AG08396 (cell line): Measurements from ENCODE around the gene TNS3.

ENCODE experiments used
- DNase-seq: peaks from one replicate; pipeline ENCODE4 v3.0.0; 2012; ENCODE audit warnings: low spot score, mixed read lengths

Gene TNS3

DNA sequence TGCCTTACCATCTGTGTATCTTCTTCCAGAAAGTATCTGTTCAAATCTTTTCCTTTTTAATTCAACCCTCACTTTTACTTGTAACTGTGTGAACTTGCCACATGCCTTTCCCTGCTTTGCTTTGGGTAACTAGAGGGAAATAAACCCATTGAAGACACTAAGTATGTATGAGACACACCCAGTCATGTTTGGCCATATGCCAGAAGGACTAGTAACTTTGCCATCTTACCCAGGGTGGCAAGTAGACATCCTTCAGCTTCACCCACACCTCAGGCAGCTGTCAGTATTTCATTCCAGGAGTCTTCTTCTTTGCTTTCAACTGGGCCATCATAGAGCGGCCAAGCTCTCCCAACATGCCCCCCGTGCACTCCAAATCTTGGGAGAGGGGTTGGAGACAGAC, 323.1 kb downstream of the TNS3 start:
- DNase-seq: no peak

DNA sequence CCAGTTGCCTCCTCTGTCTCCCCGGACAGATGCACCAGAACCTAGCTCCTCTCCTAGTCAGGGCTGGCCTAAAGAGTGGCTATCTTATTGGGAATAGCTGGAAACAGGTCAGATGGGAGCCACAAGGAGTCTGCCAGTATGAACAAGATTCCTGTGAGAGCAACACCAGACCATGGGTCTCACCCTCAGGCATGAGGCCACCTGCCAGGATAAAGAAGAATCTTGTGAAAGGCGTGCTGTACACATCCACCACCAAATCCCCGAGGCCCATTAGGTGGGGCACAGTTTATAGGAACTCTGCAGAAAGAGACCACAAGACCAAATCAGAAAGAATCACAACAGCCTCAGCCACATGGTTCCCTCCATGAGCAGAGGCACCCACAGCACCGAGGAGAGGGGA, 325.9 kb downstream of the TNS3 start:
- DNase-seq: no peak

DNA sequence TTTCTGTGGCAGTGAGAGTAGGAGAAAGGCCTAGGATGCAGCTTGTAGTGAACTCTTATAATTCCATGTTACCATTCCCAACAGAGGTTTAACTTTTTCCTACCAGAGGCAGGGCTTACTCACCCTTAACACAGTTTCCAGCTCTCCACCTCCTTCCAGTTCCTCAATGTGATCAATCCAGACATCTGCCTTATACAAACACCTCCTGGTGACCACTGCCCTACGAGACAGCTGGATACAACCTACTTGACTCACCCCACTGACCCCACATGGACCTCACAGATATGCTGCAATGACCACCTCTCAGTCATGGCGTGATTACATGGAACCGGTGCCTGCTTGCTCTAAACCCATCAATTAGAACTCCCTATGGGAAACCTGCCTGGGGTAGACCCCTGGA, 326.5 kb downstream of the TNS3 start:
- no peak for DNase-seq

DNA sequence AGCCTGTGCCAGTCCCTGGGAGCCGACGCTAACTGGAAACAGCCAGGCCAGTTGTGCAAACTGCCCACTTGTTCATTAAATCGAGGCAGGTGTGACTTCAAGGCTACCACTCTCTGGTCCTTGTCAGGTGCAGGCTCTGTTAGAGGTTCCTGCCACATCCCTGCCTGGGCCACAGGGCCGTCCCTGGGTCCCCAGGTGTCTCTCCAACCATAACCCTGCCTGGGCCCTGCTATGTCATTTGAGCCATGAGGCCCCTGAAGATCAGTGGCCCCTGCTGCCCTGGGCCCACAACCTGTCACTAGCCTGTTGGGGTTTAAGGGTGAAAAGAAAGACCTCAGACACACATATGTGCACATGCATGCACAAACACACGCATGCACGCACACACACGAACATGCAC, 326.9 kb downstream of the TNS3 start:
- no peak for DNase-seq

DNA sequence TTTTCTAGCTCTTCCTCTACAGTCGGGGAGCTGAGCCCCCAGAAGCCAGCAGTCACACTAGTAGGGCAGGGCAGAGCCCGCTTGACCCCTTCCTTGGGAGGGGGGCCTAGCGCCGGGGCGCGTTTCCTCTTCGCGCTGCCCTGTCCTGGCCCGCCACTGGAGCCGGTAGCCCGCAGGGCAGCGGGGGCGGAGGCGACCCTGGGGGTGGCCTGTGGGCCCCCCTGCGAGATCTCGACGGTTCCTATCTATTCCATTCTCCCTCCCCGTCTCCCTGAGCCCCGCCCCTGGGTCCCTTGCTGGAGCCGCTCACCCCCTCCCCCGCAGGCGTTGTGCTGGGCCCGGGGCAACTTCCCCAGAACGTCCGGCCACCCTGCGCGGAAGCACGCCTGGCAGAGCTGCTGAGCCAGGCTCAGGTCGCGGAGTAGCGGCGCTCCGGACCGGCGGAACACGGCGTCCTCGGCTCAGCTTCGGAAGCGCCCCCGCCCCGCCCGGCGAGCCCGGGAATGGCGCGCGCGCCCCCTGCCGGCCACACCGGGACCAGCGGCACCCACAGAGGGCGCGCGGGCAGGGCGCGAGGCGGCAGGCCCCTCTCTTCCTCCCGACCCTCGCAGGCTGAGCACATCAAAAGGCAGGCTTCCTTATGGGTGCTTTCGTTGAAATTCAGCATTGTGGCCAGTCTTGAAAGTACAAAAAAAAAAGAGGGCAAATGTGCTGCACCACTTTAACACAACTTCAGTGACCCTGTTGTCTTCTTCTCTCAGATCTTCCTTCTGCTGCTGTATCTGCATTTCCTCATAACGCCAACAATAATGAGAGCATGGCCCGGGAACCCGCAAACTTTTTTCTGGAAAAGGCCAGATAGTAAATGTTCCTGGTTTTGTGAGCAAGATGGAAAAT, 327.6 kb downstream of the TNS3 start:
- DNase-seq: peak; percentile 93

DNA sequence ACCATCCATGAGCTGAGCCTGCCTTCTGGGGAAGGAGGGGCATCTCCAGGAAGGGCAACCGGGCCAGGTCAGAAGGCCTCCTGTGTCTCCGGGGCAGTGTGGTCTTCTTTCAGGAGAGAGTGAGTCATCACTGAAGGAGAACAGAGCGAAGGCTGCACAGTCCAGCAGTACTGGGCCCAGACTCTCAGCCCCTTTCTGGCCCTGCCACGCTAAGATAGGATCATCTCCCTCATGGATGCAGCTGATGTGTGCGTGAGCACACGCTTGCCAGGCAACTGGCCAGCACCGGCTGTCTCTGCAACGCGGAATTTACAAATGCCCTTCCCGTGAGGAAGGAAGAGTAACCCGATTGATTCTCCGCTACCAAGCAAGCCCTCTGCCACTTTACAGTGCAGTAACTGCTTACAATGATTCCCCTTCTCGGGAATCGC, 328.2 kb downstream of the TNS3 start:
- DNase-seq: peak; percentile 71

DNA sequence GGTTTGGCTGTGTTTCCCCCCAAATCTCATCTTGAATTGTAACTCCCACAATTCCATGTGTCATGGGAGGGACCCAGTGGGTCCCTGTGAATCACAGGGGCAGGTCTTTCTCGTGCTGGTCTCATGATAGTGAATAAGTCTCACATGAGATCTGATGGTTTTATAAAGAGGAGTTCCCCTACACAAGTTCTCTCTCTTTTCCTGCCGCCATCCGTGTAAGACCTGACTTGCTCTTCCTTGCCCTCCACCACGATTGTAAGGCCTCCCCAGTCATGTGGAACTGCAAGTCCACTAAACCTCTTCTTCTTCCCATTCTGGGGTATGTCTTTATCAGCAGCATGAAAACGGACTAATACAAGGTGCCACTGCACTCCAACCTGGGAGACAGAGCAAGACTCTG, 329.2 kb downstream of the TNS3 start:
- DNase-seq: no peak

DNA sequence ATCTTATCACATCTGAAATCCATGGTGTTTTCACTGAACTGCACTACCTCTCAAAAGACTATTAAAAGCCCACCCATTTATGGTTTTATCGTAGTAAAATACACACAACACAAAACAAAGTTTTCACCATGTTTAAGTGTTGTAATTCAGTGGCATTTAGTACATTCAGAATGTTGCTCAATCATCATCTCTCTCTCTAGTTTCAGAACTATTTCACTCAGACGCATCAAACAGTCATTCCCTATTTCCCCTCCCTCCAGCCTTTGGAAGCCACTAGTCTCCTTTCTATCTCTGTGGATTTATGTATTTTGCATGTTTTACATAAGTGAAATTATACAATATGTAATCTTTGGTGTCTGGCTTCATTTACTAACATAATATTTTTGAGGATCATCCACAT, 332.6 kb downstream of the TNS3 start:
- no peak for DNase-seq

DNA sequence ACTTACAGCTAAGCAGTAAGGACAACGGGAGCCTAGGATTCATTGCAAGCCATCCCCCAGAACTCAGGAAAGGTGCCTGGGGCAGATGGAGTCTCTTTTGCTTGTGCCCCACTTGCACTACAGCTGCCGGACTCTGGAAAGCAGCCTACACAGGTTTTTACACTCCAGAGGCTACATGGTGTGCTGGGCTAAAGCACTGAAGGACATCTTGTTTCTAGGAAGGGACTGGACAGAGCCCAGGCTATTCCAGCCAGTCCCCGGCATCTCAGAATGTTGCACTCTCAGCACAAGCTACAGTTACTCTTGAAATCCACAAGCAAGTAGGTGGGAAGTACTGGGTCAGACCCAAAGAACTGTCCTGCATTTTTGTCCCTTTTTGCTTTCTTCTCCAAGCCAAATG, 333.1 kb downstream of the TNS3 start:
- no peak for DNase-seq

DNA sequence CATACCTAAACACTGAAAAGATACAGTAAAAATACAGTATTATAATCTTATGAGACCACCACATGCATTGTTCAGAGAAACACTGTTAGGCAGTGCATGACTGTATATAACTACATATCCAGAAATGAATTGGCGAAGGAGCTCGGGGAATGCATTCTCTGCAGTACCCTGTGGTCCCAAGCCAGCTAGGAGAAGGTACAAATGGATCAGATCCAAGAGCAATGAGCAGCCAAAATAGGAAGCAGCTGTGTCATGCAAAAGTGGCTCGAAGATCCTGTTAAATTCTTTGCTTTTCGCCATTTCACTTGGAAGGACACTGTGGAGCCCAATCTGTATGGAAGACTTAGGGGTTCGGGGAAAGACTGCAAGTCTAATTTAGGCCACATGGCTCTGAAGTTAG, 334.8 kb downstream of the TNS3 start:
- no peak for DNase-seq

DNA sequence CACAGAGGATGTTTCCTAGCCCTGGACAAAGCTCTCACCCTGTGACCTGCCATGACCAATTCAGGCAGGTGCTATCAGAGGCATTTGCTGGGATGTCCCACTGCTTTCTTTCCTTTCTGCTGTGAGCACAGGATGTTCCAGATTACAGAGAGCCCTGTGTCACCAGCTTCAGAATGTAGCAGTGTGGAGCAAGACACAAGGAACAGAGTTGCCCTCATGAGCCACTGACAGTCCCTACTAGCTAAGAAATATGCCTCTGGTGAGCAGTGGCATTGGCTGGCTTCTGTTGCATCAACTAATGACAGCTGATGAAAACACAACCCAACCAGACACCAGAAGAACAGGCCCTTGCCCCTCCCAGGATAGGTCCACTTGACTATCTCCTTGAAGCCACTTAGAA, 337.2 kb downstream of the TNS3 start:
- DNase-seq: no peak

DNA sequence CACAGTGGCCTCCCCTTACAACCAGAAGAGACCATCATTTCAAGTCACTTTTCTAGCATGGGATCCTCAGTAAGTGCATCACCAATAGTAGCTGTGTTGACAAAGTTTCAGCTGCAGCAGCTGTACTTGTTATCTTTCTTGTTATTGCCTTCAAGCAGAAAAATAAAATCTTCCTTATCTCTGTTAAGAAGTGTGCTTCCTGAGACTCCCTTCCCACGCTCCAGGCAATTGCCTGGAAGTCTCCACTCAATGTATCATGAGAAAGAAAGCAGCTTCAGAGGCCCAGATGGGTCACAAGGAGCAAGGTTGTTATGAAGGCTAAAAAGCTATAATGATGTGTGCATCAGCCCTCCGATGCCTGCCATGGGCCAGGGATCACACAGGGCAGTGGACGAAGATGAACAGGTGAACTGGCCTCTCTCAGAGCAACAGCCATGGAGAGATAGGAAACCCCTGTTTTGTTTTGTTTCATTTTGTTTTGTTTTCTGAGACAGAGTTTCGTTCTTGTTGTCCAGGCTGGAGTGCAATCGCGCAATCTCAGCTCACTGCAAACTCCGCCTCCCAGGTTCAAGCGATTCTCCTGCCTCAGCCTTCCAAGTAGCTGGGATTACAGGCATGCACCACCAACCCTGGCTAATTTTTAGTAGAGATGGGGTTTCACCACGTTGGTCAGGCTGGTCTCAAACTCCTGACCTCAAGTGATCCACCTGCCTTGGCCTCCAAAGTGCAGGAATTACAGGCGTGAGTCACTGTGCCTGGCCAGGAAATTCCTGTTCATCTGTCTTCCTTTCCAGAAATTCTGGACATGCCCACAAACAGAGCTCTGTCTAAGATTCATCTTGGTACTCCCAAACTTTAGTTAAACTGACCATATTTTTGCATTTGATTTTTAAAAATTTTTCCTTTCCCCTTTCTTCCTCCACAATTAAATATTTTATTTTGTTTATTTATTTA, 340.5 kb downstream of the TNS3 start:
- no peak for DNase-seq

DNA sequence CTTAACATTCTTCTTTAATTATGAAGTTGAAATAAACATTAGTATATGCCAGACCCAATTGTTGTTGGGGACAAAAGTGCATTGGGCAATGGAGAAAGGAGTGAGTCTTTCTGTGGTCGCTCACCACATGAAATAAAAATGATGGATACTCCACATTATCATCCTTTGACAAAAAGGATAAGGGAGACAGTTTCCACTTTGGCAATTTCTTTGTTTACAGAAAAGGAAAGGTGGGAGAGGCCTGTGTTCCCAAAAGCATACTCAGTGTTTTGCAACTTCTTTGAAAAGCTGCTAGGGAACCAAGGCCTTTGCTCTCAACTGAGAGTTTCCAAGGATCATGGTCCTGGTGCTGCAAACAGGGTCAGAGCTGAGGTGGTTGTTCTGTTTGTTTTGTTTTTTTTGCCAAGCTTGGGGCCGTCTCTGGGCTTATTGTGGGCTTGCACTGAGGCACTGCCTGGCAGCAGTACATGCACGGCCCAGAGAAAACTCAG, 341.9 kb downstream of the TNS3 start:
- no peak for DNase-seq

DNA sequence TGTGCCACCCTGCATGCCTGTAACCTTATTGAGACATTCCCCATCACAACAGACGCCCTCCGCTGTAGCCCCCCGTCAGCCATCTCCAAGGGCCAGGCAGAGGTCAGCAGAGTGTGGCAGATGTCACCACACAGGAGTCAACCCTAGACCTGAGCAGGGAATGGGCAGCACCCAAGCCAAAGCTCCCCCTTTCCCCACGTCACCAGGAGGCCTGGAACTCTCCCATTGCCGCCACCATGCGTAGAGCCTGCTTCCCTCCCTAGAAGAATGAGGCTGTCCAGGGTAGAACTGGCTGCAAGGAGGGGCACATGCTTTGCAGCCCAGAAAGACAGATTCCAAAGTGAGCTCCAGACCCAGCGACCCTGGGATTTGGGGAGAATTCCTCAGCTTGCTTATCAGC, 342.9 kb downstream of the TNS3 start:
- DNase-seq: no peak

DNA sequence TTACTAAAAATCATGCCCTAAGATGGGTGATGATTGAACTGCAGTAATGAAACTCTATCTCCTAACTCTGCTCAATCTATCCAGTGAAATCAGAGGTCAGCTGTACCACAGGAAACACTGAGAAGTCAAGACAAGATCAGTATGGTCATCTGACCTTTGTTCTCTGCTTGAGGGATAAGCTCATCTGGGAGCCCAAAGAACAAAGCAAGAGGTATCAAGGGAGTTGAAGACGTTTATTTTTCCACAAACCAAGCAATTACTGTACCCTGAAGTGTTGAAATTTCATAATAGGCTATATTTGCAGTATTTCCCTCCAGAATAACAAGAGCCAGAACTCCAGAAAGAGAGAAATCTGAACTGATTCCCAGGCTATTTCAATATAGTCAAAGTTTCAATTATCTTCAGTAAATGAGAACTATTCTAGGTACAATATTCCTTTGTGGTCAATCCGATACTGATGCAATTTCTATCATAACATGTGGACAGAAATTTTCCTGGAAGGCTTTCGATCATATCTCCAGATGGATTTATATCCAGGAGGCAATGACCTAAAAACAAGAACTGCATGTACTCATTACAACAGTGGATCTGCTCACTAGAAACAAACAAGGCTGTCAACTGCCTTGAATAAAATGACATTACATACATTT, 345.3 kb downstream of the TNS3 start:
- DNase-seq: no peak

DNA sequence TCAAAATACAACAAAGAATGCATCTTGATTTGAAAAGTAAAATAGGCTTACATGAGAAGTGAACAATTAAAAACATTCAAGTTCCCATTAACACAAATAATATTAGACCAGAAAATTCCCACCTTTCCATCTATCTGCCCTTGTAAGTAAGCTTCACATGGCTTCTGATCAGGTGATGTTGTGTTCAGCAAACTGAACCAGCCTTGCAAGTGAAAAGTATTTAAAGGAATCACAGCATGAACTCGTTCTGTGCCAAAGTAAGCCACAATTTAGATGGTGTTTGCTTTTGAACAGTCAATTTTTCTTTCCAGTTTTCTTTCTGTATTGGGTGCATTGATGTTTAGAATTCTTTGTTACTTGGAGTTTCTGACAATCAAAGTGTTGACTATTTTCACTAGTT, 347.9 kb downstream of the TNS3 start:
- no peak for DNase-seq

DNA sequence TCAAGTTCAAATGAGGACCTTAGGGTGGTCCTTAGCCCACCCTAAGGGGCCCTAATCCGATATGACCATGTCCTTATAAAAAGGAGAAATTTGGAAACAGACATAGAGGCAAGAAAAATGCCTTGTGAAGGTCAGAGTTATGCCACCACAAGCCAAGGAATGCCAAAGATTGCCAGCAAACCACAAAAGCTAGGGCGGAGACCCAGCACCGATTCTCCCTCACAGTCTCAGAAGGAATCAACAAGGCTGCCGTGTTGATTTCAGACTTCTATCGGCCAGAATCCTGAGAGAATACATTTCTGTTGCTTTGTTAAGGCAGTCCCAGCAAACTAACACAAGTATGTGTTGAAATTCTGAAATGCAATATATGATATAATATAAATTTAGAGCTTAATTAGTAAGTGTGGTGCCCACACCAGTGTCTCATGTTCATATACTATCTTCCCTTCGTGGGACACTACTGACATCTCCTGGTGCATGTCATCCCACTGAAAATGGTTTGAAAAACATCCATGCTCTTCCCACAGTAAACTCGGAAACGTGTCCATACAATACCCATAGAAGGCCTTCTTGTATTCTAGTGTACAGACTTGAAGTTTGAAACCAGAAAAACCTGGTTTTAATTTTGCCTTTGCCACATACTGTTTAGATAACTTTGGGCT, 349.0 kb downstream of the TNS3 start:
- DNase-seq: no peak

DNA sequence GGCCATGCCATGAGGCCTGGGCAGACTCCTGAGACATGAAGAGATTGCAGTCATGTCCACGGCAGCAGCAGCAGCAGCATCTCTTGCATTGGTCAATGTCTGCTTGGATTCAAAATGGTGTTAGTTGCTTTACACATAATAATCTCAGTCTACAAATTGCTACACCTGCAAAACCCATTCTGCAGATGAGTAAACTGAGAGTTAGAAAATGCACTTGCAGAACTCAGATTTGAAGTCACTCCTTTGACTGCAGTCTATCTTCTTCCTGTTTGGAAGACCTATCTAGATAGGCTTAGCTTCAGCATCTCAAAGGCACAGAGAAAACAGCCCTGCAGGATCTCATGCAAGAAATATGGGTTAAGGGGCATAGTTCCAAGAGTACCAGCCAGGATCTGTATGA, 350.3 kb downstream of the TNS3 start:
- no peak for DNase-seq

DNA sequence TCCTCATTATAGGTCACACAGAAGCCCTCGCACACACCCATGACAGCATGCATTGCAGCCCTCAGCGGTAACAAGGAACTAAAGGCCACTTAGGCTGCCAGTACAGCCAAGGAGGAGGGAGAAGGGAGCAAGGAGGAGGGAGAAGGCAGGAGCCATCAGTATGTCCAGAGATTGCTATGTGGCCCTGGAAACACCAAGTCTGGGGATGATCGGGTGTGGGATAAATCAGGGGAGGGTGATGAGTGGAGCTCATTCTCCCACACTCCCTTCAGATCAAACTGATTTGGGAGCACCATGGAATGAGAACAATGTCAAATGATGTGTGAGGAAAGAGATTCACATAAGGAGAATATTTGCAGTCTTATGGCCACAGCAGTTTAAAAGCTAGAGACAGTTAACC, 350.9 kb downstream of the TNS3 start:
- no peak for DNase-seq

DNA sequence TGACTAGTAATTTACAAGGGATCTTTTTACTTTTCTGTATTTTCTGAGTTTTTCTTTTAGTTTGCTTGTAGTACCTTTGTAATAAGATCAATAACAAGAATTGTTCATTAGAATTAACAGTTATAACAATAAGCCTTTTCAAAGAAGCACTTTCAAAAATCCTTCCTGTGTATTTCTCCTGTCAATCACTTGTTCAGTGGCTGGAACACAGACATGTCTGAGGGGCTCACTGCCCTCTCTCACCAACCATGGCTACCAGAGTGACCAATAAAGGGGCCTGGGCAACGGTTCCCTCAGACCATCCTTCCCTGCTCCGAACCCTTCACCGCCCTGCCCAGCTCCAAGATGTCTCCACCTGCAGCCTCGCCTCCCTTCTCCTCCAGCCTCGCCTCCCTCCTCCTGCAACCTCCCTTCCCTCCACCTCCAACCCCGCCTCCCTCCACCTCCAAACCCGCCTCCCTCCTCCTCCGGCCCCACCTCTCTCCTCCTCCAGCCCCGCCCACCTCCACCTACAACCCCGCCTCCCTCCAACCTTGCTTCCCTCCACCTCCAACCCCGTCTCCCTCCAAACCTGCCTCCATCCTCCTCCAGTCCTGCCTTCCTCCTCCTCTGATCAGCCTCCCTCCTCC, 353.4 kb downstream of the TNS3 start:
- no peak for DNase-seq

DNA sequence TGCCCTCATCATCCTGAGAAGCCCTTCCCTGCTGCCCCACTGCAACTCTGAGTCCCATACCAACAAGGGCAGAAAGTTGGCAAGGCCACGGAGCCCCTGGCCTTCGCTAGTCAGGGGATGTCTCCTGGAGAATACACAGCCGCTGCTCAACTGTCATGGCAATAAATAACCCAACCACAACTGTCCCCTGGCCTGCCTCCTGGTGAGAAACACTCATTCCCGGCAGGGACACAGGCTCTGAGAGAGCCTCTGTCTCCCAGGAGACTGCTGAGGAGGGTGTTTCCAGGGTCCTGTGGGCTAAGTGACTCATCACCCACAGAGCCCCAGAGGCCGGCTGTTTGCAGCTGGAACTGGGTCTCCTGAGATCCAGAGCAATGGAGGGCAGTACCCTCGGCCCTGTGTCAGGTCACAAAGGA, 354.1 kb downstream of the TNS3 start:
- DNase-seq: peak; percentile 75
